ENCODE data around the gene PDPK1.

GRCh38 chr16:2514333-2515179 is 23.3 kb upstream of the PDPK1 start:
- TF ChIP-seq, protein P1, sequence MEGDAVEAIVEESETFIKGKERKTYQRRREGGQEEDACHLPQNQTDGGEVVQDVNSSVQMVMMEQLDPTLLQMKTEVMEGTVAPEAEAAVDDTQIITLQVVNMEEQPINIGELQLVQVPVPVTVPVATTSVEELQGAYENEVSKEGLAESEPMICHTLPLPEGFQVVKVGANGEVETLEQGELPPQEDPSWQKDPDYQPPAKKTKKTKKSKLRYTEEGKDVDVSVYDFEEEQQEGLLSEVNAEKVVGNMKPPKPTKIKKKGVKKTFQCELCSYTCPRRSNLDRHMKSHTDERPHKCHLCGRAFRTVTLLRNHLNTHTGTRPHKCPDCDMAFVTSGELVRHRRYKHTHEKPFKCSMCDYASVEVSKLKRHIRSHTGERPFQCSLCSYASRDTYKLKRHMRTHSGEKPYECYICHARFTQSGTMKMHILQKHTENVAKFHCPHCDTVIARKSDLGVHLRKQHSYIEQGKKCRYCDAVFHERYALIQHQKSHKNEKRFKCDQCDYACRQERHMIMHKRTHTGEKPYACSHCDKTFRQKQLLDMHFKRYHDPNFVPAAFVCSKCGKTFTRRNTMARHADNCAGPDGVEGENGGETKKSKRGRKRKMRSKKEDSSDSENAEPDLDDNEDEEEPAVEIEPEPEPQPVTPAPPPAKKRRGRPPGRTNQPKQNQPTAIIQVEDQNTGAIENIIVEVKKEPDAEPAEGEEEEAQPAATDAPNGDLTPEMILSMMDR (IDR thresholded peaks at IDR 0.05; ENCODE audit: poor library complexity): no peak
- TF ChIP-seq EZH2 (IDR thresholded peaks at IDR 0.05; ENCODE audit: borderline replicate concordance): no peak
